SHP77 treated with DMSO at 0.1 percent for 48 hours (cell line): ENCODE results near the gene GALNT18.

Experiments
- DNase-seq: peaks from one replicate; lab custom pipeline; 2025; lab: John Stamatoyannopoulos, UW

Gene GALNT18

GRCh38 chr11:11408436-11409221, 213.2 kb downstream of the GALNT18 start:
- no peak for DNase-seq

GRCh38 chr11:11407763-11408084, 214.1 kb downstream of the GALNT18 start:
- no peak for DNase-seq

- peak; percentile 26 for DNase-seq
These were observed 214.6 kb downstream of the GALNT18 start for GRCh38 chr11:11407065-11407762.

- no peak for DNase-seq
These were observed 215.2 kb downstream of the GALNT18 start for GRCh38 chr11:11406652-11407051.

GRCh38 chr11:11403763-11404725, 217.8 kb downstream of the GALNT18 start:
- no peak for DNase-seq

GRCh38 chr11:11401960-11402535, 219.8 kb downstream of the GALNT18 start:
- no peak for DNase-seq

GRCh38 chr11:11400635-11401232, 221.1 kb downstream of the GALNT18 start:
- DNase-seq = no peak

GRCh38 chr11:11400121-11400520, 221.7 kb downstream of the GALNT18 start:
- DNase-seq = no peak

- no peak for DNase-seq
These were observed 224.0 kb downstream of the GALNT18 start for GRCh38 chr11:11397781-11398180.

- no peak for DNase-seq
These were observed 224.8 kb downstream of the GALNT18 start for GRCh38 chr11:11397036-11397415.

GRCh38 chr11:11396301-11397035, 225.3 kb downstream of the GALNT18 start:
- DNase-seq = no peak

GRCh38 chr11:11395126-11395525, 226.7 kb downstream of the GALNT18 start:
- DNase-seq = no peak

GRCh38 chr11:11394241-11394640, 227.6 kb downstream of the GALNT18 start:
- DNase-seq = no peak

- no peak for DNase-seq
These were observed 229.9 kb downstream of the GALNT18 start for GRCh38 chr11:11391796-11392463.

- DNase-seq = no peak
These were observed 230.6 kb downstream of the GALNT18 start for GRCh38 chr11:11391169-11391568.

GRCh38 chr11:11390068-11390771, 231.6 kb downstream of the GALNT18 start:
- no peak for DNase-seq

- no peak for DNase-seq
These were observed 232.6 kb downstream of the GALNT18 start for GRCh38 chr11:11389238-11389637.

GRCh38 chr11:11387622-11388305, 234.0 kb downstream of the GALNT18 start:
- DNase-seq = no peak

GRCh38 chr11:11387207-11387606, 234.6 kb downstream of the GALNT18 start:
- no peak for DNase-seq
